Measurements from ENCODE around the gene TEX14. TPM values are rescaled to one million over a fixed set of nuclear protein-coding genes. Genes with fewer than 3 reads are reported as not detected.
A peak's percentile ranks its signal among the peaks of the same experiment; 100 is the strongest.

The TEX14 gene
- total and polyA plus RNA-seq, 2 donors (not counting 3 experiments of a cell fraction or from before 2014, with no cell fraction given): 0.10 TPM; not detected in 1

DNA sequence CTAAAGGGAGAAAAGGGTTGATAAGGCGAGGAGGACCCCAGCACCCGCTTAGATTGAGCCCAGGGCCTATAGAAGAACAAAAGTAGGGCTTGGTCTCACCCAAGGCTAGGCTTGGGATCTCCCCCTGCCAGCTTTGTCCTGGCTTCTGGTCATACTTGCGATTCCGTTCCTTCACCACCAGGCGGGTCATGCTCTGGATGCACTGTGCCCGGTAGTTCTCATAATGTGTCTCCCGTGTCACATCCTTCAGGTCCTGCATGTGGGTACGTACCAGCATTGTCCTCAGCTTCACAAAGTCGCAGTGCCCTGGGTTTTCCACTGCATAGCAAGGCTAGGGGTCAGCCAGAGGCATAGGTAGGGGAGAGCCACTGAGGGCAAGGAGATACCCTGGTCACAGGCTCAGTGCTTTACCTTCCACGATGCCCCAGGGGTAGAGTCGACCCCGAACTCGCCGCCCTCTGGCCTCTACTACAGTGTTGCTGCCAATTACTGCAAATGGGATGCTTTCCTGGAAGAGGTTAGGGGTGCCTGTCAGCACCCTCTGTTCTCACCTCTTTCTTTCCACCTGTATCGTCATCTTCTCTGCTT is 170.9 kb downstream of the TEX14 start:
- Histone ChIP-seq H3K9me3 (replicated peaks; ENCODE audit: control insufficient read depth, insufficient read depth, low read length) (no peaks in the 10 kb centered on the region), H3K36me3 (ENCODE audit: control insufficient read depth in 2 of 2, extremely low read depth in 1 of 2, insufficient read depth in 2 of 2, low read length in 2 of 2) (no peaks in the 10 kb centered on the region), H3K27me3 (ENCODE audit: control insufficient read depth in 2 of 2, insufficient read depth in 2 of 2, low read length in 2 of 2) (no peaks in the 10 kb centered on the region), H3K4me3 (replicated peaks in 1 of 3; ENCODE audit: insufficient read depth in 1 of 3, low read depth in 1 of 3, low read length in 3 of 3) (no peak overlapping the region), H3K9ac (replicated peaks; ENCODE audit: extremely low read depth, insufficient read depth, low read length) (no peak overlapping the region), H2AFZ (ENCODE audit: low read depth, low read length) (no peak overlapping the region), H3K79me2 (ENCODE audit: control insufficient read depth, insufficient read depth, low read length) (no peaks in the 10 kb centered on the region), H3K27ac (ENCODE audit: insufficient read depth, low read depth, low read length) (no peak overlapping the region), H3K4me1 (ENCODE audit: control insufficient read depth, extremely low read depth, insufficient read depth, low read length) (peaks cover 20% of the 10 kb centered on the region), H3K9me1 (replicated peaks; ENCODE audit: control insufficient read depth, extremely low read depth, insufficient read depth, low read length) (no peaks in the 10 kb centered on the region), H3K4me2 (ENCODE audit: insufficient read depth, low read length) (no peak overlapping the region), H4K20me1 (replicated peaks; ENCODE audit: control insufficient read depth, extremely low read depth, insufficient read depth, low read length) (no peaks in the 10 kb centered on the region)
- POLR2A ChIA-PET: interaction anchor here (0.6 kb wide), 1 partner anchor 110 kb away, joined by 4 read pairs; no protein-coding TSS in a partner anchor
- CTCF ChIA-PET: interaction anchor here (0.6 to 3.9 kb wide), 18 partner anchors 8 to 483 kb away, joined by 3 to 88 read pairs (median 4); no protein-coding TSS in a partner anchor
- no TSS peak for BruUV-seq (replicated peaks)
- intact Hi-C loops (cut with micrococcal nuclease): loop anchor here (10.0 kb wide), 1 partner anchor 1436 kb away; the partner anchor contains the start of gene AKAP1
- TF ChIP-seq FOS (IDR thresholded peaks at IDR 0.05; ENCODE audit: borderline replicate concordance, insufficient read depth, low read length): no peak
- TF ChIP-seq, protein P1, sequence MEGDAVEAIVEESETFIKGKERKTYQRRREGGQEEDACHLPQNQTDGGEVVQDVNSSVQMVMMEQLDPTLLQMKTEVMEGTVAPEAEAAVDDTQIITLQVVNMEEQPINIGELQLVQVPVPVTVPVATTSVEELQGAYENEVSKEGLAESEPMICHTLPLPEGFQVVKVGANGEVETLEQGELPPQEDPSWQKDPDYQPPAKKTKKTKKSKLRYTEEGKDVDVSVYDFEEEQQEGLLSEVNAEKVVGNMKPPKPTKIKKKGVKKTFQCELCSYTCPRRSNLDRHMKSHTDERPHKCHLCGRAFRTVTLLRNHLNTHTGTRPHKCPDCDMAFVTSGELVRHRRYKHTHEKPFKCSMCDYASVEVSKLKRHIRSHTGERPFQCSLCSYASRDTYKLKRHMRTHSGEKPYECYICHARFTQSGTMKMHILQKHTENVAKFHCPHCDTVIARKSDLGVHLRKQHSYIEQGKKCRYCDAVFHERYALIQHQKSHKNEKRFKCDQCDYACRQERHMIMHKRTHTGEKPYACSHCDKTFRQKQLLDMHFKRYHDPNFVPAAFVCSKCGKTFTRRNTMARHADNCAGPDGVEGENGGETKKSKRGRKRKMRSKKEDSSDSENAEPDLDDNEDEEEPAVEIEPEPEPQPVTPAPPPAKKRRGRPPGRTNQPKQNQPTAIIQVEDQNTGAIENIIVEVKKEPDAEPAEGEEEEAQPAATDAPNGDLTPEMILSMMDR (IDR thresholded peaks at IDR 0.05; ENCODE audit: extremely low read depth in 1 of 2, insufficient read depth in 1 of 2, low read depth in 1 of 2, low read length in 2 of 2): peak; percentile 36 to 47
- DNase-seq (ENCODE audit: low read depth, low spot score) (no peak), FAIRE-seq (peak; percentile 87)
- dilution Hi-C loops (cut with MboI; ENCODE audit: extremely low pct_ligation_motif_present, low sequenced_read_pairs): no loop called here

Data from endothelial cell of umbilical vein (primary cell).